H1 (cell line): Measurements from ENCODE around the gene ZBTB40. TPM values are rescaled to one million over a fixed set of nuclear protein-coding genes. Genes with fewer than 3 reads are reported as not detected.

Source experiments
- CTCF ChIA-PET: fragments of 300-600 bp; sonication (Branson Sonifier 250); formaldehyde crosslinking; loops from one replicate; lab custom pipeline; 2021; ENCODE audit not compliant: partially characterized antibody; lab: Charles Lee
- POLR2A ChIA-PET: fragments of 300-600 bp; sonication (Branson Sonifier 250); formaldehyde crosslinking; loops from one replicate; lab custom pipeline; 2021; ENCODE audit warnings: inconsistent platforms; ENCODE audit not compliant: partially characterized antibody; lab: Charles Lee
- DNase-seq, 2 experiments: peaks; one replicate each; pipeline versions ENCODE4 v3.0.0 to v3.0.0-alpha.2; 2010 to 2022; ENCODE audit warnings: low spot score in 2 of 2, low read depth in 1 of 2, mixed read lengths in 1 of 2
- FAIRE-seq: peaks from 2 replicates; lab custom pipeline; 2011; peaks lifted over from hg19 to GRCh38; lab: Jason Lieb, UNC
- H2AFZ ChIP-seq: 2 replicates; pipeline ENCODE4 v1.8.1; 2012; ENCODE audit warnings: low read length, inconsistent platforms
- H2AK5ac ChIP-seq: 2 replicates; pipeline ENCODE4 v1.6.1; 2013; ENCODE audit warnings: low read depth, low read length
- H2BK120ac ChIP-seq: replicated peaks from 2 replicates; pipeline ENCODE3; 2013; ENCODE audit warnings: low read depth, low read length, inconsistent platforms
- H2BK12ac ChIP-seq: 2 replicates; pipeline ENCODE4 v1.6.1; 2013; ENCODE audit warnings: low read depth, low read length
- H2BK15ac ChIP-seq: 2 replicates; pipeline ENCODE4 v1.6.1; 2013; ENCODE audit warnings: low read length
- H2BK20ac ChIP-seq: 2 replicates; pipeline ENCODE4 v1.6.1; 2013; ENCODE audit warnings: low read length
- H2BK5ac ChIP-seq: 2 replicates; pipeline ENCODE4 v1.6.1; 2013; ENCODE audit warnings: low read depth, low read length
- H3K14ac ChIP-seq: 2 replicates; pipeline ENCODE4 v1.6.1; 2013; ENCODE audit warnings: inconsistent platforms; ENCODE audit not compliant: insufficient read length
- H3K18ac ChIP-seq: 2 replicates; pipeline ENCODE4 v1.6.1; 2013; ENCODE audit warnings: low read length; ENCODE audit errors: extremely low read depth
- H3K23ac ChIP-seq: 2 replicates; pipeline ENCODE4 v1.6.1; 2013; ENCODE audit warnings: inconsistent platforms; ENCODE audit not compliant: insufficient read length
- H3K23me2 ChIP-seq: 2 replicates; pipeline ENCODE4 v1.6.1; 2013; ENCODE audit warnings: low read depth, low read length
- H3K27ac ChIP-seq: 2 replicates; pipeline ENCODE4 v1.6.1; 2011; ENCODE audit warnings: low read depth, low read length, inconsistent platforms
- H3K27me3 ChIP-seq, 4 experiments: replicated peaks in 1 of 4; 1 replicate in 1 of 4; 2 replicates in 3 of 4; pipeline versions ENCODE4 v1.6.1 to v1.8.1; 2011 to 2013; ENCODE audit warnings: low read length in 3 of 4, mild to moderate bottlenecking in 3 of 4, inconsistent platforms in 2 of 4, mixed read lengths in 2 of 4, moderate library complexity in 1 of 4; ENCODE audit not compliant: control insufficient read depth in 3 of 4, insufficient read depth in 3 of 4; ENCODE audit errors: extremely low read depth in 1 of 4
- H3K36me3 ChIP-seq, 4 experiments: 2 replicates each; pipeline versions ENCODE4 v1.6.1 to v1.8.1; 2011 to 2013; ENCODE audit warnings: mild to moderate bottlenecking in 4 of 4, low read length in 3 of 4, moderate library complexity in 2 of 4, control low read depth in 1 of 4, inconsistent platforms in 1 of 4; ENCODE audit not compliant: insufficient read depth in 4 of 4, control insufficient read depth in 2 of 4
- H3K4ac ChIP-seq: replicated peaks from 2 replicates; pipeline ENCODE3; 2013; ENCODE audit warnings: low read length, low read depth, mixed read lengths, inconsistent platforms; ENCODE audit not compliant: insufficient read length
- H3K4me1 ChIP-seq, 4 experiments: replicated peaks in 1 of 4; 1 replicate in 1 of 4; 2 replicates in 3 of 4; pipeline versions ENCODE4 v1.6.1 to v1.8.1; 2011 to 2013; ENCODE audit warnings: low read length in 3 of 4, inconsistent platforms in 2 of 4, mixed read lengths in 1 of 4; ENCODE audit not compliant: insufficient read depth in 4 of 4, control insufficient read depth in 3 of 4
- H3K4me2 ChIP-seq, 2 experiments: 2 replicates each; pipeline versions ENCODE4 v1.6.1 to v1.8.1; 2011 to 2013; ENCODE audit warnings: low read depth in 2 of 2, low read length in 2 of 2, control low read depth in 1 of 2, inconsistent platforms in 1 of 2, mild to moderate bottlenecking in 1 of 2; ENCODE audit not compliant: insufficient read depth in 1 of 2
- H3K4me3 ChIP-seq, 4 experiments: fragments of 200-600, 300-600 bp in 1 of 4; sonication (generic), shearing (Covaris generic), sonication (Bioruptor Twin) in 1 of 4; 2 replicates each; pipeline versions ENCODE4 v1.5.1 to v1.8.1; 2011 to 2016; ENCODE audit warnings: low read length in 4 of 4, low read depth in 3 of 4, control low read depth in 2 of 4, inconsistent platforms in 2 of 4, mild to moderate bottlenecking in 2 of 4, mixed read lengths in 1 of 4, moderate library complexity in 1 of 4; ENCODE audit not compliant: insufficient read depth in 2 of 4; ENCODE audit errors: extremely low read depth in 1 of 4
- H3K56ac ChIP-seq: replicated peaks from 2 replicates; pipeline ENCODE3; 2013; ENCODE audit warnings: low read depth, mild to moderate bottlenecking, mixed read lengths, low read length, inconsistent platforms; ENCODE audit not compliant: insufficient read length
- H3K79me1 ChIP-seq: 2 replicates; pipeline ENCODE4 v1.6.1; 2013; ENCODE audit warnings: low read depth, low read length, control low read depth
- H3K79me2 ChIP-seq, 2 experiments: 2 replicates each; pipeline versions ENCODE4 v1.6.1 to v1.8.1; 2012 to 2013; ENCODE audit warnings: low read length in 2 of 2, mild to moderate bottlenecking in 2 of 2, inconsistent platforms in 1 of 2; ENCODE audit not compliant: insufficient read depth in 2 of 2, control insufficient read depth in 1 of 2
- H3K9ac ChIP-seq, 4 experiments: replicated peaks in 1 of 4; 1 replicate in 1 of 4; 2 replicates in 3 of 4; pipeline versions ENCODE4 v1.6.1 to v1.8.1; 2011 to 2013; ENCODE audit warnings: low read depth in 3 of 4, low read length in 3 of 4, control low read depth in 2 of 4, mild to moderate bottlenecking in 2 of 4, moderate library complexity in 2 of 4, inconsistent platforms in 1 of 4; ENCODE audit errors: extremely low read depth in 1 of 4
- H3K9me3 ChIP-seq, 2 experiments: 2 replicates each; pipeline versions ENCODE4 v1.6.1 to v1.8.1; 2012 to 2013; ENCODE audit warnings: mild to moderate bottlenecking in 2 of 2, moderate library complexity in 2 of 2, control low read depth in 1 of 2, inconsistent platforms in 1 of 2, low read depth in 1 of 2, low read length in 1 of 2, mixed read lengths in 1 of 2; ENCODE audit not compliant: insufficient read depth in 2 of 2
- H4K20me1 ChIP-seq, 2 experiments: replicated peaks in 1 of 2; 2 replicates each; pipeline versions ENCODE3 to v1.8.1; 2011 to 2013; ENCODE audit warnings: inconsistent platforms in 2 of 2, low read length in 2 of 2, mild to moderate bottlenecking in 1 of 2; ENCODE audit not compliant: insufficient read depth in 2 of 2, control insufficient read depth in 1 of 2
- H4K5ac ChIP-seq: 2 replicates; pipeline ENCODE4 v1.6.1; 2013; ENCODE audit warnings: low read length, low read depth, mixed read lengths, inconsistent platforms; ENCODE audit not compliant: insufficient read length
- H4K8ac ChIP-seq: 2 replicates; pipeline ENCODE4 v1.8.0; 2013; ENCODE audit warnings: mild to moderate bottlenecking, moderate library complexity, low read length, inconsistent platforms; ENCODE audit not compliant: insufficient read depth; ENCODE audit errors: extremely low read depth
- H4K91ac ChIP-seq: replicated peaks from 2 replicates; pipeline ENCODE3; 2013; ENCODE audit warnings: low read length, mixed read lengths, inconsistent platforms; ENCODE audit not compliant: insufficient read length
- EGR1 ChIP-seq: IDR thresholded peaks from 2 replicates; pipeline ENCODE4 v1.6.1; 2011; ENCODE audit warnings: low read depth, low read length, borderline replicate concordance
- KDM5A ChIP-seq: fragments of 200-600 bp; IDR thresholded peaks from 2 replicates; pipeline ENCODE4 v1.7.1; 2012; ENCODE audit warnings: mild to moderate bottlenecking, low read length, inconsistent platforms, mixed read lengths
- MAX ChIP-seq: IDR thresholded peaks from 2 replicates; pipeline ENCODE4 v1.6.1; 2012; ENCODE audit warnings: inconsistent platforms
- POLR2AphosphoS5 ChIP-seq: IDR thresholded peaks from 2 replicates; pipeline ENCODE4 v1.6.1; 2011; ENCODE audit warnings: low read depth, low read length
- SAP30 ChIP-seq: fragments of 300-600 bp; sonication (generic); IDR thresholded peaks from 2 replicates; pipeline ENCODE4 v1.7.1; 2012; ENCODE audit warnings: low read length, moderate library complexity, mild to moderate bottlenecking, inconsistent platforms; ENCODE audit not compliant: insufficient read depth, insufficient replicate concordance
- SIX5 ChIP-seq: IDR thresholded peaks from 2 replicates; pipeline ENCODE4 v1.6.1; 2011; ENCODE audit warnings: mild to moderate bottlenecking, low read depth, low read length
- WGBS, 2 experiments: shearing (Covaris generic) in 1 of 2; methylation state at CpG; one replicate each; pipeline versions ENCODE4 v1.1.6 to v1.1.7; 2013 to 2015; ENCODE audit warnings: low lambda C conversion rate in 2 of 2, mixed read lengths in 2 of 2, inconsistent platforms in 1 of 2, low coverage in 1 of 2, missing lambda C conversion rate in 1 of 2; ENCODE audit not compliant: insufficient replicate concordance in 2 of 2, insufficient coverage in 1 of 2, insufficient read length in 1 of 2; ENCODE audit errors: extremely low coverage in 1 of 2, missing lambda C conversion rate in 1 of 2; 5-methylcytosine and 5-hydroxymethylcytosine counted together
- polyA plus RNA-seq, 7 experiments: library from polyadenylated mRNA; depleted of rRNA in 3 of 7; stranded (reverse) in 5 of 7; unstranded in 2 of 7; fragments of >200 nt in 5 of 7; fragments of 200-250 nt in 2 of 7; gene quantifications; 1 replicate in 5 of 7; 2 replicates in 1 of 7; 4 replicates in 1 of 7; pipeline versions ENCODE4 v1.2.1 to v1.2.3, GENCODE V29; 2011 to 2013; ENCODE audit warnings: missing spikeins in 2 of 7, mixed read lengths in 2 of 7
- total RNA-seq: library from RNA; stranded (reverse); fragmentation: NEBNext Ultra II Directional; extraction: Animal tissue kit (Norgen Biotek cat#: 25700); gene quantifications from 2 replicates; pipeline ENCODE4 v1.2.1, GENCODE V29; 2021
- TF ChIP-seq, protein P1 (sequence below): IDR thresholded peaks from 2 replicates; pipeline ENCODE4 v1.6.1; 2011; ENCODE audit warnings: low read length, improper control_type of control experiment

The ZBTB40 gene
- total and polyA plus RNA-seq, 2 of the 8 experiments (the other 6 are each of a cell fraction or from before 2014, with no cell fraction given) = 3.1 to 19.3 TPM

DNA sequence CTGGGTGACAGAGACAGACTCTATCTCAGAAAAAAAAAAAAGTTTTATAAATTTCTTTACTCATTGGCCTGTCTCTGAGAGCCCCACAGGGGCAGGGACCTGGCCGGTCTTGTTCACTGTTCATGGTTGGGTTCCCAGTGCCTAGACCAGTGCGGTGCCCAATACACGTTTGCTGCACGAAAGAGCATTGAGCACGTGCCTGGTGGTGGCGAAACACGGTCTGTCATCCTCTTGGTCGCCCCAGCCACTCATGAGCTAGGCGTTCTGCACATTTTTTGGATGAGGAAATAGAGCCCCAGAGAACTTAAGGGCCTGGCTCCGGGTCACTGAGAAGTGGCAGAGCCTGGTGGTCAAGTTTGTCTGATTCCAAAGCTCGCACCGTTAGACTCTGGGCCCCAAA lies 93.0 kb downstream of the ZBTB40 start:
- no peak overlapping the region for H3K4me2 ChIP-seq
- H3K9ac ChIP-seq = no peak overlapping the region
- H3K56ac ChIP-seq = no peak overlapping the region
- CTCF ChIA-PET = interaction anchor here (0.9 to 1.3 kb wide), 3 partner anchors 12 to 81 kb away, joined by 3 read pairs; no protein-coding TSS in a partner anchor
- no peak overlapping the region for H2BK5ac ChIP-seq
- peaks cover 1% of the 10 kb centered on the region; the same call in 1 of the 2 replicates for H3K23me2 ChIP-seq
- DNase-seq = no peak
- FAIRE-seq = no peak
- no peak overlapping the region for H4K91ac ChIP-seq
- H4K5ac ChIP-seq = no peak overlapping the region
- no peak overlapping the region for H2BK120ac ChIP-seq
- no peaks in the 10 kb centered on the region for H3K79me1 ChIP-seq
- H2BK12ac ChIP-seq = no peak overlapping the region
- no peak overlapping the region for H2BK15ac ChIP-seq
- no peak overlapping the region for H3K18ac ChIP-seq
- H2BK20ac ChIP-seq = no peak overlapping the region
- H3K27ac ChIP-seq = no peak overlapping the region
- no peak overlapping the region for H2AFZ ChIP-seq
- H4K8ac ChIP-seq = no peak overlapping the region
- POLR2A ChIA-PET = interaction anchor here (0.9 kb wide), 1 partner anchor 12 kb away, joined by 5 read pairs; no protein-coding TSS in a partner anchor
- H3K4ac ChIP-seq = no peak overlapping the region
- WGBS, 2 experiments = 93% methylated on average over 12 of the region's 12 CpGs; no CpG with 5 or more reads in 1 of the 2 experiments
- no peaks in the 10 kb centered on the region for H4K20me1 ChIP-seq
- no peak overlapping the region for H3K14ac ChIP-seq
- H3K79me2 ChIP-seq = no peaks in the 10 kb centered on the region
- H2AK5ac ChIP-seq = no peak overlapping the region
- peaks cover 0 to 4% (median 1%) of the 10 kb centered on the region in 4 experiments; a peak in 1 of 7 replicates for H3K27me3 ChIP-seq
- no peaks in the 10 kb centered on the region for H3K9me3 ChIP-seq
- no peaks in the 10 kb centered on the region for H3K36me3 ChIP-seq
- H3K4me1 ChIP-seq = peaks cover 0 to 2% (median 0%) of the 10 kb centered on the region in 4 experiments; a peak in 1 of 7 replicates
- H3K4me3 ChIP-seq = no peak overlapping the region
- H3K23ac ChIP-seq = no peak overlapping the region
- TF ChIP-seq, protein P1, sequence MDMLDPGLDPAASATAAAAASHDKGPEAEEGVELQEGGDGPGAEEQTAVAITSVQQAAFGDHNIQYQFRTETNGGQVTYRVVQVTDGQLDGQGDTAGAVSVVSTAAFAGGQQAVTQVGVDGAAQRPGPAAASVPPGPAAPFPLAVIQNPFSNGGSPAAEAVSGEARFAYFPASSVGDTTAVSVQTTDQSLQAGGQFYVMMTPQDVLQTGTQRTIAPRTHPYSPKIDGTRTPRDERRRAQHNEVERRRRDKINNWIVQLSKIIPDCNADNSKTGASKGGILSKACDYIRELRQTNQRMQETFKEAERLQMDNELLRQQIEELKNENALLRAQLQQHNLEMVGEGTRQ = no peak
- TF ChIP-seq POLR2AphosphoS5 (no peak), SIX5 (no peak), KDM5A (no peak), EGR1 (no peak), SAP30 (no peak), MAX (no peak)
